ENCODE data around the gene DPP4.

DPP4 gene

DNA sequence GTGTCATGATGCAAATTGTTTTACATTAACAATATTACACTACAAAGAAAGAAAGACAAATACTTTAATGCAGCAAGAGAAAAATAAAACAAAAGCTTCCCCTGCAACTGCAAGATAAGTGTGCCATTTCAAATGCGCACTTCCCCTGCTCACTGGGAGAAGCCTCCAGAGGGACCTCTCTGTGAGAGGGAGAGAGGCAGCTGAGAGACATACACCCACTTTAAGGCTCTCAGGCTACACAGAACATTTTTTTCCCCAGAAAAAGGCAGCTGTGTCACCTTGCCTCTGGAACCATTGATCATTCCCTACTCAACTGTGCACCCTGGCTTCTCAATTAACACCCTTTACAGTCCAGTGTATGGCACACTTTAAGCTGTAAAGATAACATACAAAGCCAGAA lies 75.2 kb downstream of the DPP4 start:
- TF ChIP-seq, protein P1, sequence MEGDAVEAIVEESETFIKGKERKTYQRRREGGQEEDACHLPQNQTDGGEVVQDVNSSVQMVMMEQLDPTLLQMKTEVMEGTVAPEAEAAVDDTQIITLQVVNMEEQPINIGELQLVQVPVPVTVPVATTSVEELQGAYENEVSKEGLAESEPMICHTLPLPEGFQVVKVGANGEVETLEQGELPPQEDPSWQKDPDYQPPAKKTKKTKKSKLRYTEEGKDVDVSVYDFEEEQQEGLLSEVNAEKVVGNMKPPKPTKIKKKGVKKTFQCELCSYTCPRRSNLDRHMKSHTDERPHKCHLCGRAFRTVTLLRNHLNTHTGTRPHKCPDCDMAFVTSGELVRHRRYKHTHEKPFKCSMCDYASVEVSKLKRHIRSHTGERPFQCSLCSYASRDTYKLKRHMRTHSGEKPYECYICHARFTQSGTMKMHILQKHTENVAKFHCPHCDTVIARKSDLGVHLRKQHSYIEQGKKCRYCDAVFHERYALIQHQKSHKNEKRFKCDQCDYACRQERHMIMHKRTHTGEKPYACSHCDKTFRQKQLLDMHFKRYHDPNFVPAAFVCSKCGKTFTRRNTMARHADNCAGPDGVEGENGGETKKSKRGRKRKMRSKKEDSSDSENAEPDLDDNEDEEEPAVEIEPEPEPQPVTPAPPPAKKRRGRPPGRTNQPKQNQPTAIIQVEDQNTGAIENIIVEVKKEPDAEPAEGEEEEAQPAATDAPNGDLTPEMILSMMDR (IDR thresholded peaks at IDR 0.05; ENCODE audit: borderline replicate concordance, control extremely low read depth, extremely low read depth, insufficient read depth, missing control alignments), result no peak
- DNase-seq (ENCODE audit: low spot score), result no peak
- in situ Hi-C loops (cut with MboI; ENCODE audit: low sequenced_read_pairs, unreplicated experiment), result no loop called here

DNA sequence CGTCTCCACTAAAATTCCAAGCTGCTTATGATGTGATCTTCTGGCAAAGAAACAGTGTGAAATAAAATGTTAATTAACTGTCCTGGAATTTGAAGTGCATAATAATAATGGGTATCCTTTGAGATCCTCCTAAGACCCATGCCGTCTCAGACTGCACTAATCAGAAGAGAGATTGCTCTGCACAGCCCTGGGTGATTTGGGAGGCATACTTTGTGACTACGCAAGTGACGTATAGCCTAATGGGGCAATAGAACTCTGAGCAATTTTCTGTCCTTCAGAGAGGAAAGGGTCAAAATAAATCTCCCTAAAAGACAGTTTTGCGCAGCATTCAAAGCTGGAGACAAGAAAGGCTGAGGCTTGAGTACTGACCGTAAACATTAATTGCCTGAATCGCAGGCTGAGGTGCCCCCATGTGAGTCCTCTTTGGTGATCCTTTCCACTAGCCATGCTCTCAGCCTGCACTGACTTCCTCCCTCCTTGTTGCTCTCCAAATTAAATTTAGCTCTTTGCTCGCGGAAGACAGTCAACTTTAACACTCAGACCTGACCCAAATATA lies 76.0 kb downstream of the DPP4 start:
- TF ChIP-seq, protein P1 (IDR thresholded peaks at IDR 0.05; ENCODE audit: borderline replicate concordance, control extremely low read depth, extremely low read depth, insufficient read depth, missing control alignments), result no peak
- no peak for DNase-seq (ENCODE audit: low spot score)
- in situ Hi-C loops (cut with MboI; ENCODE audit: low sequenced_read_pairs, unreplicated experiment), result no loop called here

DNA sequence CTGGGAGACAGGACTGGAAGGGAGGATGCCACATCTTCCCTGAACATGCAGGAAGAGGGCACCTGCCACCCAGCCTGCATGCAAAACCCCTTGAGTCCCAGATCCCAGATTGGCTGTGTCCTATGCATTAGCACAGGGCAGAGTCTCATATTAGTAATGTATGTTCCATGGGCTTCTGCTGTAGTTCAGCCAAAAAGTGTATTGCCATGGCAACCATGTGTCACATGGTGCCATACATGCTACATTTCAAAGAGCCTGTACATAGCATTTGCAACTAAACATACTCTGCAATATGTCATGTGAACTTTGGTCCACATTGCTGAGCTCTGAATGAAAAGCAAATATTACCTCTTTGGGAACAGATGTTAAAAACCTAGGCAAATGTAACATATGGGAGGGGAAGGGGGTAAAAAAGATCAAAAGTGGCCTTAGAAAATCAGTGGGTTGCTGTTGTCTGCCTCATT lies 78.4 kb downstream of the DPP4 start:
- in situ Hi-C loops (cut with MboI; ENCODE audit: low sequenced_read_pairs, unreplicated experiment), result no loop called here
- TF ChIP-seq, protein P1 (IDR thresholded peaks at IDR 0.05; ENCODE audit: borderline replicate concordance, control extremely low read depth, extremely low read depth, insufficient read depth, missing control alignments), result no peak
- no peak for DNase-seq (ENCODE audit: low spot score)

DNA sequence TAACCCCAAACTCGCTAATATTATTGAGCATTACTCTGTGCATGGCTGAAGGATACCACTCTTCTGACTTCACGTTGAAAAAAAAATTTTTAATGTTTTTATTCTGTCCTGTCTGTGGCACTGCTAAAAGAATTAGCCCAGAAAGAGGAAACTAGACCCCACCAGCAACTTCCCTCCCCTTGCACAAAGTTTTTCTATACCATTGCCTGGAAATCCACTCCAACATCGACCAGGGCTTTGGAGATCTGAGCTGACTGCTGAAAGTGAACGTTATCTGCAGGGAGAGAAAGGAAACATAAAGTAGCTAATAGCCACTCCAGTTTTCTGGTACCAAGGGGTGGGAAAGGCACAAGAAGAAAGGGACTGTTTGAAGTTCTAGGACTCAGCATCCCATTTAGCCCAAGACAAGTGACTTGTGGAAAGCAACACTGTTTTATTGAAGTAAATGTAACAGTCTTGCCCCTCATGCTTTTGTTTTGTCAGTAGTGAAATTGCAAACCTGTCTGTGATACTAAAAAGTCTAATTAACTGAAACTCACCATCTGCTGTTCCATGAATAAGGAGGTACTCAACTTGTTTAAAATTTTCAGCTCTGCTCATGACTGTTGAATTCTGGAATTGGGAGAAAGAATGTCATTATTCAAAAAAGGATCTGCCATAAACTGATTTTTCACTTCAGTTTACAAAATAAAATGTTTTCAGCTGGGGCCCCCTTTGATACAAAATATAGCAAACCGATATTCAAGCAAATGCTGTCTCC lies 79.1 kb downstream of the DPP4 start:
- in situ Hi-C loops (cut with MboI; ENCODE audit: low sequenced_read_pairs, unreplicated experiment), result no loop called here
- DNase-seq (ENCODE audit: low spot score), result no peak

GRCh38 chr2:161992531-161992930 lies 81.5 kb downstream of the DPP4 start:
- DNase-seq (ENCODE audit: low spot score), result no peak
- in situ Hi-C loops (cut with MboI; ENCODE audit: low sequenced_read_pairs, unreplicated experiment), result no loop called here
- TF ChIP-seq, protein P1 (IDR thresholded peaks at IDR 0.05; ENCODE audit: borderline replicate concordance, control extremely low read depth, extremely low read depth, insufficient read depth, missing control alignments), result no peak

More for the DNA sequence above, 79.1 kb downstream of the DPP4 start:
- TF ChIP-seq, protein P1 (IDR thresholded peaks at IDR 0.05; ENCODE audit: borderline replicate concordance, control extremely low read depth, extremely low read depth, insufficient read depth, missing control alignments), result no peak

- in situ Hi-C loops (cut with MboI; ENCODE audit: low sequenced_read_pairs, unreplicated experiment), result no loop called here
- TF ChIP-seq, protein P1 (IDR thresholded peaks at IDR 0.05; ENCODE audit: borderline replicate concordance, control extremely low read depth, extremely low read depth, insufficient read depth, missing control alignments), result no peak
These were observed 82.0 kb downstream of the DPP4 start for GRCh38 chr2:161991991-161992390.

More at GRCh38 chr2:161991991-161992390, 82.0 kb downstream of the DPP4 start:
- no peak for DNase-seq (ENCODE audit: low spot score)

Data from GM13976 (cell line).